H1 (cell line): ENCODE results near the gene ARHGDIG. TPM values are rescaled to one million over a fixed set of nuclear protein-coding genes. Genes with fewer than 3 reads are reported as not detected.

Experiments used
- CTCF ChIA-PET: fragments of 300-600 bp; sonication (Branson Sonifier 250); formaldehyde crosslinking; loops from one replicate; lab custom pipeline; 2021; ENCODE audit not compliant: partially characterized antibody; lab: Charles Lee
- POLR2A ChIA-PET: fragments of 300-600 bp; sonication (Branson Sonifier 250); formaldehyde crosslinking; loops from one replicate; lab custom pipeline; 2021; ENCODE audit warnings: inconsistent platforms; ENCODE audit not compliant: partially characterized antibody; lab: Charles Lee
- DNase-seq, 2 experiments: peaks; one replicate each; pipeline versions ENCODE4 v3.0.0 to v3.0.0-alpha.2; 2010 to 2022; ENCODE audit warnings: low spot score in 2 of 2, low read depth in 1 of 2, mixed read lengths in 1 of 2
- FAIRE-seq: peaks from 2 replicates; lab custom pipeline; 2011; peaks lifted over from hg19 to GRCh38; lab: Jason Lieb, UNC
- H2AFZ ChIP-seq: 2 replicates; pipeline ENCODE4 v1.8.1; 2012; ENCODE audit warnings: low read length, inconsistent platforms
- H2AK5ac ChIP-seq: 2 replicates; pipeline ENCODE4 v1.6.1; 2013; ENCODE audit warnings: low read depth, low read length
- H2BK120ac ChIP-seq: replicated peaks from 2 replicates; pipeline ENCODE3; 2013; ENCODE audit warnings: low read depth, low read length, inconsistent platforms
- H2BK12ac ChIP-seq: 2 replicates; pipeline ENCODE4 v1.6.1; 2013; ENCODE audit warnings: low read depth, low read length
- H2BK15ac ChIP-seq: 2 replicates; pipeline ENCODE4 v1.6.1; 2013; ENCODE audit warnings: low read length
- H2BK20ac ChIP-seq: 2 replicates; pipeline ENCODE4 v1.6.1; 2013; ENCODE audit warnings: low read length
- H2BK5ac ChIP-seq: 2 replicates; pipeline ENCODE4 v1.6.1; 2013; ENCODE audit warnings: low read depth, low read length
- H3K14ac ChIP-seq: 2 replicates; pipeline ENCODE4 v1.6.1; 2013; ENCODE audit warnings: inconsistent platforms; ENCODE audit not compliant: insufficient read length
- H3K18ac ChIP-seq: 2 replicates; pipeline ENCODE4 v1.6.1; 2013; ENCODE audit warnings: low read length; ENCODE audit errors: extremely low read depth
- H3K23ac ChIP-seq: 2 replicates; pipeline ENCODE4 v1.6.1; 2013; ENCODE audit warnings: inconsistent platforms; ENCODE audit not compliant: insufficient read length
- H3K23me2 ChIP-seq: 2 replicates; pipeline ENCODE4 v1.6.1; 2013; ENCODE audit warnings: low read depth, low read length
- H3K27ac ChIP-seq: 2 replicates; pipeline ENCODE4 v1.6.1; 2011; ENCODE audit warnings: low read depth, low read length, inconsistent platforms
- H3K27me3 ChIP-seq, 4 experiments: replicated peaks in 1 of 4; 1 replicate in 1 of 4; 2 replicates in 3 of 4; pipeline versions ENCODE4 v1.6.1 to v1.8.1; 2011 to 2013; ENCODE audit warnings: low read length in 3 of 4, mild to moderate bottlenecking in 3 of 4, inconsistent platforms in 2 of 4, mixed read lengths in 2 of 4, moderate library complexity in 1 of 4; ENCODE audit not compliant: control insufficient read depth in 3 of 4, insufficient read depth in 3 of 4; ENCODE audit errors: extremely low read depth in 1 of 4
- H3K36me3 ChIP-seq, 4 experiments: 2 replicates each; pipeline versions ENCODE4 v1.6.1 to v1.8.1; 2011 to 2013; ENCODE audit warnings: mild to moderate bottlenecking in 4 of 4, low read length in 3 of 4, moderate library complexity in 2 of 4, control low read depth in 1 of 4, inconsistent platforms in 1 of 4; ENCODE audit not compliant: insufficient read depth in 4 of 4, control insufficient read depth in 2 of 4
- H3K4ac ChIP-seq: replicated peaks from 2 replicates; pipeline ENCODE3; 2013; ENCODE audit warnings: low read length, low read depth, mixed read lengths, inconsistent platforms; ENCODE audit not compliant: insufficient read length
- H3K4me1 ChIP-seq, 4 experiments: replicated peaks in 1 of 4; 1 replicate in 1 of 4; 2 replicates in 3 of 4; pipeline versions ENCODE4 v1.6.1 to v1.8.1; 2011 to 2013; ENCODE audit warnings: low read length in 3 of 4, inconsistent platforms in 2 of 4, mixed read lengths in 1 of 4; ENCODE audit not compliant: insufficient read depth in 4 of 4, control insufficient read depth in 3 of 4
- H3K4me2 ChIP-seq, 2 experiments: 2 replicates each; pipeline versions ENCODE4 v1.6.1 to v1.8.1; 2011 to 2013; ENCODE audit warnings: low read depth in 2 of 2, low read length in 2 of 2, control low read depth in 1 of 2, inconsistent platforms in 1 of 2, mild to moderate bottlenecking in 1 of 2; ENCODE audit not compliant: insufficient read depth in 1 of 2
- H3K4me3 ChIP-seq, 4 experiments: fragments of 200-600, 300-600 bp in 1 of 4; sonication (generic), shearing (Covaris generic), sonication (Bioruptor Twin) in 1 of 4; 2 replicates each; pipeline versions ENCODE4 v1.5.1 to v1.8.1; 2011 to 2016; ENCODE audit warnings: low read length in 4 of 4, low read depth in 3 of 4, control low read depth in 2 of 4, inconsistent platforms in 2 of 4, mild to moderate bottlenecking in 2 of 4, mixed read lengths in 1 of 4, moderate library complexity in 1 of 4; ENCODE audit not compliant: insufficient read depth in 2 of 4; ENCODE audit errors: extremely low read depth in 1 of 4
- H3K56ac ChIP-seq: replicated peaks from 2 replicates; pipeline ENCODE3; 2013; ENCODE audit warnings: low read depth, mild to moderate bottlenecking, mixed read lengths, low read length, inconsistent platforms; ENCODE audit not compliant: insufficient read length
- H3K79me1 ChIP-seq: 2 replicates; pipeline ENCODE4 v1.6.1; 2013; ENCODE audit warnings: low read depth, low read length, control low read depth
- H3K79me2 ChIP-seq, 2 experiments: 2 replicates each; pipeline versions ENCODE4 v1.6.1 to v1.8.1; 2012 to 2013; ENCODE audit warnings: low read length in 2 of 2, mild to moderate bottlenecking in 2 of 2, inconsistent platforms in 1 of 2; ENCODE audit not compliant: insufficient read depth in 2 of 2, control insufficient read depth in 1 of 2
- H3K9ac ChIP-seq, 4 experiments: replicated peaks in 1 of 4; 1 replicate in 1 of 4; 2 replicates in 3 of 4; pipeline versions ENCODE4 v1.6.1 to v1.8.1; 2011 to 2013; ENCODE audit warnings: low read depth in 3 of 4, low read length in 3 of 4, control low read depth in 2 of 4, mild to moderate bottlenecking in 2 of 4, moderate library complexity in 2 of 4, inconsistent platforms in 1 of 4; ENCODE audit errors: extremely low read depth in 1 of 4
- H3K9me3 ChIP-seq, 2 experiments: 2 replicates each; pipeline versions ENCODE4 v1.6.1 to v1.8.1; 2012 to 2013; ENCODE audit warnings: mild to moderate bottlenecking in 2 of 2, moderate library complexity in 2 of 2, control low read depth in 1 of 2, inconsistent platforms in 1 of 2, low read depth in 1 of 2, low read length in 1 of 2, mixed read lengths in 1 of 2; ENCODE audit not compliant: insufficient read depth in 2 of 2
- H4K20me1 ChIP-seq, 2 experiments: replicated peaks in 1 of 2; 2 replicates each; pipeline versions ENCODE3 to v1.8.1; 2011 to 2013; ENCODE audit warnings: inconsistent platforms in 2 of 2, low read length in 2 of 2, mild to moderate bottlenecking in 1 of 2; ENCODE audit not compliant: insufficient read depth in 2 of 2, control insufficient read depth in 1 of 2
- H4K5ac ChIP-seq: 2 replicates; pipeline ENCODE4 v1.6.1; 2013; ENCODE audit warnings: low read length, low read depth, mixed read lengths, inconsistent platforms; ENCODE audit not compliant: insufficient read length
- H4K8ac ChIP-seq: 2 replicates; pipeline ENCODE4 v1.8.0; 2013; ENCODE audit warnings: mild to moderate bottlenecking, moderate library complexity, low read length, inconsistent platforms; ENCODE audit not compliant: insufficient read depth; ENCODE audit errors: extremely low read depth
- H4K91ac ChIP-seq: replicated peaks from 2 replicates; pipeline ENCODE3; 2013; ENCODE audit warnings: low read length, mixed read lengths, inconsistent platforms; ENCODE audit not compliant: insufficient read length
- BRCA1 ChIP-seq: IDR thresholded peaks from 2 replicates; pipeline ENCODE4 v1.6.1; 2012; ENCODE audit warnings: low read depth, low read length, improper control_type of control experiment
- HDAC2 ChIP-seq, 2 experiments: fragments of 300-600 bp in 1 of 2; sonication (generic) in 1 of 2; IDR thresholded peaks; 2 replicates each; pipeline ENCODE4 v1.6.1; 2011 to 2012; ENCODE audit warnings: low read depth in 2 of 2, low read length in 2 of 2, mild to moderate bottlenecking in 2 of 2, moderate library complexity in 2 of 2, borderline replicate concordance in 1 of 2, inconsistent platforms in 1 of 2
- JUN ChIP-seq: IDR thresholded peaks from 2 replicates; pipeline ENCODE4 v1.6.1; 2011; ENCODE audit warnings: low read depth, mild to moderate bottlenecking, improper control_type of control experiment, low read length
- KDM1A ChIP-seq: fragments of 200-600, 300-600 bp; sonication (generic); IDR thresholded peaks from 2 replicates; pipeline ENCODE4 v1.7.1; 2016; ENCODE audit warnings: mild to moderate bottlenecking, low read length, borderline replicate concordance
- RXRA ChIP-seq: IDR thresholded peaks from 2 replicates; pipeline ENCODE4 v1.6.1; 2011; ENCODE audit warnings: low read depth, mild to moderate bottlenecking, low read length, moderate library complexity; ENCODE audit not compliant: insufficient read depth
- SP1 ChIP-seq: IDR thresholded peaks from 2 replicates; pipeline ENCODE4 v1.6.1; 2011; ENCODE audit warnings: low read depth, low read length
- SUZ12 ChIP-seq: fragments of 200-600 bp; sonication (generic); IDR thresholded peaks from 2 replicates; pipeline ENCODE4 v1.6.1; 2012; ENCODE audit warnings: mild to moderate bottlenecking, inconsistent platforms, low read length, moderate library complexity, mixed read lengths
- WGBS, 2 experiments: shearing (Covaris generic) in 1 of 2; methylation state at CpG; one replicate each; pipeline versions ENCODE4 v1.1.6 to v1.1.7; 2013 to 2015; ENCODE audit warnings: low lambda C conversion rate in 2 of 2, mixed read lengths in 2 of 2, inconsistent platforms in 1 of 2, low coverage in 1 of 2, missing lambda C conversion rate in 1 of 2; ENCODE audit not compliant: insufficient replicate concordance in 2 of 2, insufficient coverage in 1 of 2, insufficient read length in 1 of 2; ENCODE audit errors: extremely low coverage in 1 of 2, missing lambda C conversion rate in 1 of 2; 5-methylcytosine and 5-hydroxymethylcytosine counted together
- polyA plus RNA-seq, 7 experiments: library from polyadenylated mRNA; depleted of rRNA in 3 of 7; stranded (reverse) in 5 of 7; unstranded in 2 of 7; fragments of >200 nt in 5 of 7; fragments of 200-250 nt in 2 of 7; gene quantifications; 1 replicate in 5 of 7; 2 replicates in 1 of 7; 4 replicates in 1 of 7; pipeline versions ENCODE4 v1.2.1 to v1.2.3, GENCODE V29; 2011 to 2013; ENCODE audit warnings: missing spikeins in 2 of 7, mixed read lengths in 2 of 7
- total RNA-seq: library from RNA; stranded (reverse); fragmentation: NEBNext Ultra II Directional; extraction: Animal tissue kit (Norgen Biotek cat#: 25700); gene quantifications from 2 replicates; pipeline ENCODE4 v1.2.1, GENCODE V29; 2021
- TF ChIP-seq, protein P1 (sequence below): IDR thresholded peaks from 2 replicates; pipeline ENCODE4 v1.6.1; 2012; ENCODE audit warnings: inconsistent platforms

The ARHGDIG gene
- total and polyA plus RNA-seq, 2 of the 8 experiments (the other 6 are each of a cell fraction or from before 2014, with no cell fraction given), result 1.2 to 2.9 TPM

GRCh38 chr16:263182-263774 is 17.1 kb upstream of the ARHGDIG start:
- H3K9ac ChIP-seq, result no peak overlapping the region
- 94% methylated on average over 35 of the region's 35 CpGs; no CpG with 5 or more reads in 1 of the 2 experiments for WGBS, 2 experiments
- no peak overlapping the region for H2AK5ac ChIP-seq
- ChIA-PET CTCF (interaction anchor here (0.6 to 1.3 kb wide), 2 partner anchors 75 to 159 kb away, joined by 3 to 5 read pairs; no protein-coding TSS in a partner anchor), POLR2A (interaction anchor here (1.0 to 1.7 kb wide), 5 partner anchors 16 to 35 kb away, joined by 3 to 4 read pairs (median 3); partner anchors contain the start of genes ARHGDIG and LUC7L)
- no peak overlapping the region for H2BK15ac ChIP-seq
- peaks cover 0 to 19% of the 10 kb centered on the region in 2 experiments for H4K20me1 ChIP-seq
- no peaks in the 10 kb centered on the region for H3K9me3 ChIP-seq
- peaks cover 4% of the 10 kb centered on the region; the same call in 1 of the 2 replicates for H3K23me2 ChIP-seq
- H3K4me3 ChIP-seq, result no peak overlapping the region
- no peaks in the 10 kb centered on the region; a peak in 1 of 7 replicates for H3K4me1 ChIP-seq
- no peak overlapping the region for H3K18ac ChIP-seq
- no peaks in the 10 kb centered on the region for H3K79me2 ChIP-seq
- FAIRE-seq (no peak), DNase-seq (no peak)
- no peaks in the 10 kb centered on the region for H3K27me3 ChIP-seq
- H4K5ac ChIP-seq, result no peak overlapping the region
- no peak overlapping the region for H2BK20ac ChIP-seq
- no peak overlapping the region for H3K4ac ChIP-seq
- H3K23ac ChIP-seq, result no peak overlapping the region
- H3K27ac ChIP-seq, result no peak overlapping the region
- H3K79me1 ChIP-seq, result no peaks in the 10 kb centered on the region
- no peak overlapping the region for H2BK5ac ChIP-seq
- no peak overlapping the region for H3K4me2 ChIP-seq
- H2BK12ac ChIP-seq, result no peak overlapping the region
- H4K91ac ChIP-seq, result no peak overlapping the region
- H4K8ac ChIP-seq, result no peak overlapping the region
- H3K36me3 ChIP-seq, result peaks cover 5 to 12% (median 8%) of the 10 kb centered on the region in 4 experiments; a peak in 6 of 8 replicates
- no peak for TF ChIP-seq SUZ12
- no peak for TF ChIP-seq KDM1A
- no peak for TF ChIP-seq RXRA
- no peak for TF ChIP-seq HDAC2 (IDR thresholded peaks at IDR 0.05; ENCODE audit: borderline replicate concordance in 1 of 2, low read depth in 2 of 2, low read length in 2 of 2)
- TF ChIP-seq, protein P1, sequence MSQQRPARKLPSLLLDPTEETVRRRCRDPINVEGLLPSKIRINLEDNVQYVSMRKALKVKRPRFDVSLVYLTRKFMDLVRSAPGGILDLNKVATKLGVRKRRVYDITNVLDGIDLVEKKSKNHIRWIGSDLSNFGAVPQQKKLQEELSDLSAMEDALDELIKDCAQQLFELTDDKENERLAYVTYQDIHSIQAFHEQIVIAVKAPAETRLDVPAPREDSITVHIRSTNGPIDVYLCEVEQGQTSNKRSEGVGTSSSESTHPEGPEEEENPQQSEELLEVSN, result no peak
- no peak for TF ChIP-seq BRCA1
- no peak for TF ChIP-seq JUN
- TF ChIP-seq SP1, result no peak
- H2AFZ ChIP-seq, result no peak overlapping the region
- no peak overlapping the region for H3K56ac ChIP-seq
- H3K14ac ChIP-seq, result no peak overlapping the region
- no peak overlapping the region for H2BK120ac ChIP-seq
